Naive B cell (primary cell): ENCODE data around the gene MAP3K4. TPM values are rescaled to one million over a fixed set of nuclear protein-coding genes. Genes with fewer than 3 reads are reported as not detected.
A peak's percentile ranks its signal among the peaks of the same experiment; 100 is the strongest.

Experiments
- ATAC-seq, 2 donors: fragments of 150-1000 bp; cut with Tn5 transposase; 2 replicates each; pipeline ENCODE4 v1.10.0; 2021; ENCODE audit warnings: low read depth in 2 of 2, mild to moderate bottlenecking in 2 of 2, moderate library complexity in 2 of 2
- DNase-seq: peaks from one replicate; pipeline ENCODE4 v3.0.0; 2022
- H3K27ac Mint-ChIP-seq, 6 donors: one replicate each; pipeline ENCODE4 v1.8.0; 2020 to 2022; ENCODE audit warnings: mild to moderate bottlenecking in 6 of 6, mixed read lengths in 6 of 6, moderate library complexity in 5 of 6, inconsistent platforms in 2 of 6
- H3K27me3 Mint-ChIP-seq, 3 donors: one replicate each; pipeline ENCODE4 v1.8.0; 2021 to 2022; ENCODE audit warnings: mixed read lengths in 3 of 3, mild to moderate bottlenecking in 1 of 3
- H3K36me3 Mint-ChIP-seq, 2 donors: one replicate each; pipeline ENCODE4 v1.8.0; 2020 to 2022; ENCODE audit warnings: mixed read lengths in 2 of 2, inconsistent platforms in 1 of 2, mild to moderate bottlenecking in 1 of 2
- H3K4me1 Mint-ChIP-seq, 3 donors: one replicate each; pipeline ENCODE4 v1.8.0; 2020 to 2022; ENCODE audit warnings: mixed read lengths in 3 of 3, inconsistent platforms in 1 of 3, mild to moderate bottlenecking in 1 of 3, moderate library complexity in 1 of 3
- H3K4me3 Mint-ChIP-seq, 8 donors: one replicate each; pipeline ENCODE4 v1.8.0; 2020 to 2022; ENCODE audit warnings: mild to moderate bottlenecking in 8 of 8, mixed read lengths in 8 of 8, moderate library complexity in 8 of 8, inconsistent platforms in 2 of 8
- H3K9me3 Mint-ChIP-seq, 7 donors: one replicate each; pipeline ENCODE4 v1.8.0; 2020 to 2022; ENCODE audit warnings: mixed read lengths in 7 of 7, mild to moderate bottlenecking in 5 of 7, inconsistent platforms in 2 of 7, moderate library complexity in 1 of 7
- polyA plus RNA-seq, 6 donors: library from polyadenylated mRNA; unstranded; fragments of 300-500 nt; fragmentation: Illumina TruSeq; gene quantifications; one replicate each; pipeline ENCODE4 v1.2.3, GENCODE V29; 2021; ENCODE audit warnings: low read depth in 6 of 6

Gene MAP3K4
- polyA plus RNA-seq, 6 donors from 2014 or later, result 3.4 to 12.7 (median 8.5) TPM

- Mint-ChIP-seq H3K4me3 (peak overlapping the region in 1 of 8 donors; percentile 35), H3K9me3 (no peaks in the 10 kb centered on the region), H3K4me1 (peaks cover 0 to 4% (median 0%) of the 10 kb centered on the region in 3 donors), H3K27ac (no peak overlapping the region), H3K36me3 (peaks cover 0 to 8% of the 10 kb centered on the region in 2 donors), H3K27me3 (no peaks in the 10 kb centered on the region)
- DNase-seq, result no peak
- ATAC-seq, result no peak
These were observed 159.0 kb downstream of the MAP3K4 start for GRCh38 chr6:161150566-161150965.

- Mint-ChIP-seq H3K4me1 (peaks cover 0 to 4% (median 0%) of the 10 kb centered on the region in 3 donors), H3K9me3 (peaks cover 0 to 3% (median 0%) of the 10 kb centered on the region in 7 donors), H3K27me3 (no peaks in the 10 kb centered on the region), H3K27ac (no peak overlapping the region), H3K4me3 (peak overlapping the region in 1 of 8 donors; percentile 35), H3K36me3 (peaks cover 0 to 13% of the 10 kb centered on the region in 2 donors)
- ATAC-seq, result no peak
- DNase-seq, result no peak
These were observed 159.6 kb downstream of the MAP3K4 start for GRCh38 chr6:161151059-161151645.

- peaks cover 0 to 8% (median 2%) of the 10 kb centered on the region in 7 donors for H3K9me3 Mint-ChIP-seq
- H3K36me3 Mint-ChIP-seq, result peaks cover 0 to 9% of the 10 kb centered on the region in 2 donors
- no peak for ATAC-seq
- H3K27me3 Mint-ChIP-seq, result no peaks in the 10 kb centered on the region
- H3K27ac Mint-ChIP-seq, result peak overlapping the region in 1 of 6 donors; percentile 82
- peak overlapping the region in 1 of 8 donors; percentile 17 for H3K4me3 Mint-ChIP-seq
- peaks cover 0 to 4% (median 0%) of the 10 kb centered on the region in 3 donors for H3K4me1 Mint-ChIP-seq
- no peak for DNase-seq
These were observed 160.3 kb downstream of the MAP3K4 start for GRCh38 chr6:161151660-161152526.

GRCh38 chr6:161152527-161152862, 160.9 kb downstream of the MAP3K4 start:
- Mint-ChIP-seq H3K27ac (peak overlapping the region in 1 of 6 donors; percentile 82), H3K27me3 (no peaks in the 10 kb centered on the region), H3K36me3 (peaks cover 0 to 10% of the 10 kb centered on the region in 2 donors), H3K9me3 (peaks cover 0 to 14% (median 5%) of the 10 kb centered on the region in 7 donors), H3K4me3 (no peak overlapping the region), H3K4me1 (peaks cover 0 to 4% (median 0%) of the 10 kb centered on the region in 3 donors)
- DNase-seq (no peak), ATAC-seq (no peak)

- Mint-ChIP-seq H3K9me3 (peaks cover 0 to 20% (median 5%) of the 10 kb centered on the region in 7 donors), H3K27me3 (no peaks in the 10 kb centered on the region), H3K4me1 (peaks cover 0 to 4% (median 0%) of the 10 kb centered on the region in 3 donors), H3K36me3 (peaks cover 2 to 15% of the 10 kb centered on the region in 2 donors), H3K4me3 (no peak overlapping the region), H3K27ac (no peak overlapping the region)
- ATAC-seq, result no peak
- DNase-seq, result no peak
These were observed 161.5 kb downstream of the MAP3K4 start for GRCh38 chr6:161152907-161153662.

- Mint-ChIP-seq H3K27ac (peak overlapping the region in 1 of 6 donors; percentile 72), H3K36me3 (peaks cover 7 to 18% of the 10 kb centered on the region in 2 donors), H3K4me1 (peaks cover 0 to 4% (median 0%) of the 10 kb centered on the region in 3 donors), H3K4me3 (peak overlapping the region in 1 of 8 donors; percentile 37), H3K27me3 (no peaks in the 10 kb centered on the region), H3K9me3 (peaks cover 0 to 21% (median 5%) of the 10 kb centered on the region in 7 donors)
- ATAC-seq (no peak), DNase-seq (no peak)
These were observed 162.2 kb downstream of the MAP3K4 start for GRCh38 chr6:161153725-161154124.

GRCh38 chr6:161154796-161155335, 163.3 kb downstream of the MAP3K4 start:
- Mint-ChIP-seq H3K4me3 (no peak overlapping the region), H3K27ac (no peak overlapping the region), H3K36me3 (peaks cover 7 to 18% of the 10 kb centered on the region in 2 donors), H3K9me3 (peaks cover 0 to 21% (median 5%) of the 10 kb centered on the region in 7 donors), H3K27me3 (no peaks in the 10 kb centered on the region), H3K4me1 (peaks cover 0 to 4% (median 0%) of the 10 kb centered on the region in 3 donors)
- no peak for ATAC-seq
- DNase-seq, result no peak

- Mint-ChIP-seq H3K4me3 (no peak overlapping the region), H3K9me3 (peaks cover 0 to 21% (median 5%) of the 10 kb centered on the region in 7 donors), H3K27ac (peak overlapping the region in 2 of 6 donors; percentile 14 to 47), H3K36me3 (peaks cover 7 to 28% of the 10 kb centered on the region in 2 donors), H3K27me3 (no peaks in the 10 kb centered on the region), H3K4me1 (no peaks in the 10 kb centered on the region)
- no peak for ATAC-seq
- no peak for DNase-seq
These were observed 169.6 kb downstream of the MAP3K4 start for GRCh38 chr6:161161121-161161520.

GRCh38 chr6:161161889-161162624, 170.5 kb downstream of the MAP3K4 start:
- Mint-ChIP-seq H3K27me3 (no peaks in the 10 kb centered on the region), H3K4me3 (peak overlapping the region in 1 of 8 donors; percentile 57), H3K36me3 (peaks cover 7 to 23% of the 10 kb centered on the region in 2 donors), H3K4me1 (no peaks in the 10 kb centered on the region), H3K27ac (peak overlapping the region in 1 of 6 donors; percentile 70), H3K9me3 (peaks cover 0 to 12% (median 2%) of the 10 kb centered on the region in 7 donors)
- DNase-seq (no peak), ATAC-seq (no peak)

GRCh38 chr6:161162722-161163121, 171.2 kb downstream of the MAP3K4 start:
- no peaks in the 10 kb centered on the region for H3K4me1 Mint-ChIP-seq
- H3K27me3 Mint-ChIP-seq, result no peaks in the 10 kb centered on the region
- DNase-seq, result no peak
- no peak for ATAC-seq
- no peak overlapping the region for H3K4me3 Mint-ChIP-seq
- peaks cover 0 to 5% (median 0%) of the 10 kb centered on the region in 7 donors for H3K9me3 Mint-ChIP-seq
- H3K27ac Mint-ChIP-seq, result peak overlapping the region in 1 of 6 donors; percentile 70
- peaks cover 7 to 20% of the 10 kb centered on the region in 2 donors for H3K36me3 Mint-ChIP-seq

GRCh38 chr6:161163466-161164181, 172.1 kb downstream of the MAP3K4 start:
- Mint-ChIP-seq H3K9me3 (no peaks in the 10 kb centered on the region), H3K27ac (no peak overlapping the region), H3K36me3 (peaks cover 0 to 14% of the 10 kb centered on the region in 2 donors), H3K27me3 (no peaks in the 10 kb centered on the region), H3K4me3 (no peak overlapping the region), H3K4me1 (peaks cover 4 to 6% (median 4%) of the 10 kb centered on the region in 3 donors)
- DNase-seq (no peak), ATAC-seq (no peak)

GRCh38 chr6:161164182-161164625, 172.6 kb downstream of the MAP3K4 start:
- no peak for ATAC-seq
- no peaks in the 10 kb centered on the region for H3K27me3 Mint-ChIP-seq
- H3K27ac Mint-ChIP-seq, result no peak overlapping the region
- H3K4me3 Mint-ChIP-seq, result no peak overlapping the region
- DNase-seq, result no peak
- H3K9me3 Mint-ChIP-seq, result no peaks in the 10 kb centered on the region
- H3K4me1 Mint-ChIP-seq, result peaks cover 10 to 12% (median 10%) of the 10 kb centered on the region in 3 donors
- peaks cover 0 to 14% of the 10 kb centered on the region in 2 donors for H3K36me3 Mint-ChIP-seq
